GM12865 (cell line): ENCODE results near the gene RELCH.

ENCODE experiments used
- DNase-seq: peaks from one replicate; pipeline ENCODE4 v3.0.0; 2010; ENCODE audit warnings: low read depth
- H3K4me3 ChIP-seq: 2 replicates; pipeline ENCODE4 v1.5.1; 2011; ENCODE audit warnings: mild to moderate bottlenecking, low read depth, low read length, control low read depth
- TF ChIP-seq, protein P1 (sequence below): IDR thresholded peaks from 2 replicates; pipeline ENCODE4 v1.5.1; 2011; ENCODE audit warnings: low read length, control low read depth, low read depth, inconsistent platforms; ENCODE audit not compliant: insufficient read depth; ENCODE audit errors: missing control alignments

Gene RELCH

GRCh38 chr18:62335494-62335893 lies 148.4 kb downstream of the RELCH start:
- DNase-seq: no peak
- no peak overlapping the region for H3K4me3 ChIP-seq
- TF ChIP-seq, protein P1, sequence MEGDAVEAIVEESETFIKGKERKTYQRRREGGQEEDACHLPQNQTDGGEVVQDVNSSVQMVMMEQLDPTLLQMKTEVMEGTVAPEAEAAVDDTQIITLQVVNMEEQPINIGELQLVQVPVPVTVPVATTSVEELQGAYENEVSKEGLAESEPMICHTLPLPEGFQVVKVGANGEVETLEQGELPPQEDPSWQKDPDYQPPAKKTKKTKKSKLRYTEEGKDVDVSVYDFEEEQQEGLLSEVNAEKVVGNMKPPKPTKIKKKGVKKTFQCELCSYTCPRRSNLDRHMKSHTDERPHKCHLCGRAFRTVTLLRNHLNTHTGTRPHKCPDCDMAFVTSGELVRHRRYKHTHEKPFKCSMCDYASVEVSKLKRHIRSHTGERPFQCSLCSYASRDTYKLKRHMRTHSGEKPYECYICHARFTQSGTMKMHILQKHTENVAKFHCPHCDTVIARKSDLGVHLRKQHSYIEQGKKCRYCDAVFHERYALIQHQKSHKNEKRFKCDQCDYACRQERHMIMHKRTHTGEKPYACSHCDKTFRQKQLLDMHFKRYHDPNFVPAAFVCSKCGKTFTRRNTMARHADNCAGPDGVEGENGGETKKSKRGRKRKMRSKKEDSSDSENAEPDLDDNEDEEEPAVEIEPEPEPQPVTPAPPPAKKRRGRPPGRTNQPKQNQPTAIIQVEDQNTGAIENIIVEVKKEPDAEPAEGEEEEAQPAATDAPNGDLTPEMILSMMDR: no peak

DNA sequence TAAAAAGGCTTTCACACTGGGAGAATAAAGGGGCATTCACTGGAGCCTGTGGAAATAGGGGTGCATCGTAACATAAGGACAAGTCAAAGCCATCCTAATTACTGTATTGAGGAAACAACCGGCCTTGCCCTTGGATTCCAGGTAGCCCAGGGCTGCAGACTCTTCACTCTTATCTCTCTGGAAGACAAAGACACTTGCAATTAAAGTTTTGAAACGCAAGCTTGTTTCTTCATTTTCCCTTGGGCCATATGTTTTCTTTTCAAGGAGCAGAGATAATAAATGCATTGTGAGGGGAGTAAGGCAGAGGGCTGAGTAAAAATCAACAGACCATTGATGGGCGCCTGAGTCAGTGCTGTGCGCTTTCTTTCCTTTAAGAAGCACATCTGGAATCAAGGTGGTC lies 149.6 kb downstream of the RELCH start:
- no peak for DNase-seq
- no peak overlapping the region for H3K4me3 ChIP-seq
- TF ChIP-seq, protein P1: no peak

- TF ChIP-seq, protein P1: no peak
- H3K4me3 ChIP-seq: no peak overlapping the region
- no peak for DNase-seq
These were observed 150.3 kb downstream of the RELCH start for GRCh38 chr18:62337336-62337735.

GRCh38 chr18:62338446-62339105 lies 151.5 kb downstream of the RELCH start:
- TF ChIP-seq, protein P1: no peak
- no peak for DNase-seq
- no peak overlapping the region for H3K4me3 ChIP-seq

GRCh38 chr18:62339106-62339988 lies 152.3 kb downstream of the RELCH start:
- no peak overlapping the region for H3K4me3 ChIP-seq
- DNase-seq: no peak
- TF ChIP-seq, protein P1: no peak

- TF ChIP-seq, protein P1: no peak
- DNase-seq: no peak
- H3K4me3 ChIP-seq: no peak overlapping the region
These were observed 153.9 kb downstream of the RELCH start for GRCh38 chr18:62340996-62341395.
